Right ventricle myocardium superior (tissue), 1 donor: ENCODE data around the gene RARA. TPM values are rescaled to one million over a fixed set of nuclear protein-coding genes. Genes with fewer than 3 reads are reported as not detected.
"Not testable (repeated sequence)": the region's sequence is repeated elsewhere in the genome, so short reads cannot be mapped to it uniquely, and the experiment has no call there.

ENCODE experiments used
- ATAC-seq: fragments of 200-7000 bp; cut with Tn5 transposase; one replicate; pipeline ENCODE4 v1.9.1; 2020; ENCODE audit warnings: mild to moderate bottlenecking; ENCODE audit not compliant: poor library complexity
- DNase-seq: peaks from one replicate; pipeline ENCODE4 v3.0.0-alpha.2; 2020
- intact Hi-C: fragments of 100-400 bp; cut with DNase I; formaldehyde crosslinking; loops from one replicate; pipeline ENCODE4 v1.11.2; 2022
- total RNA-seq: library from RNA; stranded (reverse); fragmentation: NEBNext Ultra II Directional; extraction: Animal tissue kit (Norgen Biotek cat#: 25700); gene quantifications from one replicate; pipeline ENCODE4 v1.2.1, GENCODE V29; 2021
- donor health status: DM: no; HTN: yes; CAD: no; lungs with severe emphysema.

Gene RARA
- total RNA-seq, 1 donor from 2014 or later = 15.8 TPM

DNA sequence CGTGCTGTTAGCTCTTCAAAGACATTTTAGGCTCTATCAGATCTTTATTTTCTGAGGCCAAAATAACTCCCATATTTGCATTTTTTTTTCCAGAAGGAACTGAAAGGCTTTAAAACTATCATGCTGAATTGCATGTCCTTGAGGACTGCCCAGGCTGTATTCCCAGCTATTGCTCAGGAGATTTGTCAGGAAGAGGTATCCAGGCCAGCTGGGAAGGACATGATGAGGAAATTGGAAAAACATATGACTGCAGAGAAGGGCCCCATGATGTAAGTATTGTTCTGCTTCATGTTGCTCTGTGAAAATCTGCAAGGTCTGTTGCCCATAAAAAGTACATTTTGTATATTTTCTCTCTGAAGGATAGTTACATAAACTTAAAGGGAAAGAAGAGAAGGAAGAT, 15.6 kb upstream of the RARA start:
- intact Hi-C loops = no loop called here
- no peak for DNase-seq
- peak; percentile 78 for ATAC-seq

DNA sequence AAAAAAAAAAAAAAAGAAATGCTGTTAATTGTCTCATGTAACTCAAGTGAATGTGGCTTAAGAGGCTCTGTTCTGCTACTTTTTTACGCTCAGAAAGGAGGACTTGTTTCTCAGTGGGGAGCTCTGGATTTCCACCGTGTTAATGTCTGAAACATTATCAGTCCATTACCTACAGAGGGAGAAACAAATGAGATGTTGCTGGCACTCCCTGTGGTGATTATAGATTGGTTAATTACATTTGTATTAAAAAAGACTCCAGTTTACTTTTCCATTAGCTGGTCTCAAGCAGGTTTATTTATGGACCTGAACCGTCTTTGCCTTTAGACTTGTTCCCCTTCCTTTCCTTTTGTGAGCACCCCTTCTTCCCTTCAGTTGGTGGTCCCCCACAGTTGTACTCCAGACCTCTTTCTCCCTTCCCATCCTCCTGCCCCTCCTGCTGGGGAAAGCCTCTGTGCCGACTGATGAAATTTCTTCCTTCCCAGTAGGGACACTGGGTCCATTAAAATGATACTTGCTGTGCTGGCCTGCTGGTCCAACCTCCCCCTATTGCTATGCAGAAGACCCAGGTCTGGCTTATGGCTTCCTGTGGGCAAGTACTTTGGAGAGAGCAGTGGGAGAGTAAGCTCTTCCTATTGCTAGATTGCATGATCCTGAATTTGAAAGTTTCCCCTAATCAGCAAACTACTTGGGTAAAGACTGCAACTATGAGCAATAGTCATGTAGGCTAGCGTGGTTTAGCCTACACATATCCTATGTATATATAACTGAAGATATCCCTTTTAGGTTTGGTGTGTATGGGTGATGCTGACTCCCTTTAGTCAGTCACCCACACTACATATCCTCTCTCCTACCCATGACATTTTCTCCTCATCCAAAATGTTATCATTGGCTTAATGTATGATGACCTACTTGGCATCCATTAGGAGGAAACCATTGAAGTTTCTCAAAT, 13.2 kb upstream of the RARA start:
- intact Hi-C loops = no loop called here
- ATAC-seq (no peak), DNase-seq (no peak)

DNA sequence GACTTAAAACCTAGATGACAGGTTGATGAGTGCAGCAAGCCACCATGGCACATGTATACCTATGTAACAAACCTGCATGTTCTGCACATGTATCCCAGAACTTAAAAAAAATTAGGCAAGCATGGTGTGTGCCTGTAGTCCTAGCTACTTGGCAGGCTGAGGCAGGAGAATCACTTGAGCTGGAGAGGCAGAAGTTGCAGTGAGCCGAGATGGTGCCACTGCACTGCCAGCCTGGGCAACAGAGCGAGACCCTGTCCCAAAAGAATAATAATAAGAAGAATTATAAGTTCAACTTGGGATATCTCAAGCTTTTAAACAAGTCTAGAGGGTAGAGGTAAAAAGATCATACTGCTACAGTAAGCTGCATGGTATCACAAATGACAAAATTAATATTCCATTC, 11.5 kb upstream of the RARA start:
- no peak for DNase-seq
- intact Hi-C loops = no loop called here
- no peak for ATAC-seq

DNA sequence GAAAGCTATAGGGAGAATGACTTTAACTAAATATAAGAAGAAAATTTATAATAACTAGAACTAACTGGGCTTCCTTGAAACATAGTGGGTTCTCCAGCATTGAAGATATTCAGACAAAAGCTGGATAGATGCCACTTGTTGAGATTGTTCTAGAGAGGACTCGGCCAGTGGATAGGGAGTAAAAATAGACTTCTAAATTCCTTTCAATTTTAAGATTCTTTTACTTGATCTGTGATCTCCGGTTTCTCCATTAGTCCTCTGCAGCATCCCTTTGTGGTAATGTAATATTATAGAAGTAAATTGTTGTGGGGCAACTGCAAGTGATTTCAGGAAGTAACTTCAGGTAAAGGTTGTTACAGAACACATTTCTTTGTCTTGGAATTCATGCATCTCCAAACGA, 10.3 kb upstream of the RARA start:
- ATAC-seq (no peak), DNase-seq (no peak)
- intact Hi-C loops = no loop called here

DNA sequence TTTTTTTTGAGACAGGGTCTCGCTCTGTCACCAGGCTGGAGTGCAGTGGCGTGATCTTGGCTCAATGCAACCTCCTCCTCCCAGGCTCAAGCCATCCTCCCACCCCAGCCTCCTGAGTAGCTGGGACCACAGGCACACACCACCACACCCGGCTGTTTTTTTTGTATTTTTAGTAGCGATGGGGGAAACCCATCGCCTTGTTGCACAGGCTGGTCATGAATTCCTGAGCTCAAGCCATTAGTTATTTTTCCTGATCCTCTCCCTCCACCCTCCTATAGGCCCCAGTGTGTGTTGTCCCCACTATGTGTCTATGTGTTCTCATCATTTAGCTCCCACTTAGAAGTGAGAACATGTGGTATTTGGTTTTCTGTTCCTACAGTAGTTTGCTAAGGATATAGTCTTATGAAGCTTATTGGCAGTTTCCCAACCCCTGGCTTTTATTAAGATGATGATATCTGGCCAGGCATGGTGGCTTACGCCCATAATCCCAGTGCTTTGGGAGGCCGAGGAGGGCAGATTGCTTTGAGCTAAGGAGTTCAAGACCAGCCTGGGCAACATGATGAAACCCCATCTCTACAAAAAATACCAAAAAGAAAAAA, 9.7 kb upstream of the RARA start:
- ATAC-seq, intact Hi-C loops, DNase-seq: not testable (repeated sequence)

DNA sequence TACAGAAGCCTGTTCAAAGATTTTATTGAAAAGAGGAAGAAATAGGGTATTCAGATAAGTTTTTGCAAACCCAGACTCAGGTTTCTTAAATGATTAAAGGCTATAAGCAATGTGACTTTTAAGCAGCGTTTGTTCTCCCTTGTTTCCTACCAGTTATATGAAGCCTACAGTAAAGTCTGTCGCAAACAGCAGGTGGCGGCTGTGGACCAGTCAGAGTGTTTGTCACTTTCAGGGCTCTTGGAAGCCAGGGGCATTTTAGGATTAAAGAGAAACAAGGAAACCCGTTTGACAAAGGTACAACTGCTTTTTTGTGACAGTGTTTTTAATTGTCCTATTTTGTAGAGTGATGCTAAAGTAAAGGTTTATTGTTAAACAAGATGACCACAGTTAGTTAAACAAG, 7.7 kb upstream of the RARA start:
- DNase-seq = no peak
- ATAC-seq = no peak
- intact Hi-C loops = loop anchor here (10.0 kb wide), 1 partner anchor 253 kb away; no protein-coding TSS in a partner anchor

DNA sequence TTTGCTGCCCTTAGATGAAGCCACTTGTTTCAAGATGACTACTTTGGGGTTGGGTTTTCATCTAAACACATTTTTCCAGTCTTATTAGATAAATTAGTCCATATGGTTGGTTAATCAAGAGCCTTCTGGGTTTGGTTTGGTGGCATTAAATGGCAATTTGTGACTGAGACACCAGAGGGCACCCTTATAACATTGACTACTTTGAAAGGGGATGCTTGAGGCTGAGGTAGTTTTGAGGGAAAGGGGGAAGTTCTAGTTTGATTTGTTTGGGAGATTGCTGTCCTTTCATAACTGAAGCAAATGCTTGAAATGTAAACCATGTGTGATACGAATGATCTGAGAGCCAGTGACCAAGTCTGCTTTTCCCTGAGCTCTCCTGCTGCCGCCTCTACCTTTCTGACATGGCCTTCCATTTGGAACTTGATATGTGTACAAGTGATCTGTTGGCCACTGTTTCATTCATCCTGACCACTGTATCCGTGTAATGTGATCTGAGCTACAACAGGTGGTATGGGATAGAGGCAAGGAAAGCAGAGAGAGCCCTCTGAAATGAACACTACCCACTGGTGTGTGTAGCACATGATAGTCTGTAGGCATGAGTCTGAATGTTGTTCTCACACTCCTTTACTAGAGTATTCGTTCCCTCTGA, 5.8 kb upstream of the RARA start:
- ATAC-seq (peak; percentile 74), DNase-seq (no peak)
- intact Hi-C loops = loop anchor here (2.0 to 10.0 kb wide), 2 partner anchors 52 to 252 kb away; no protein-coding TSS in a partner anchor

DNA sequence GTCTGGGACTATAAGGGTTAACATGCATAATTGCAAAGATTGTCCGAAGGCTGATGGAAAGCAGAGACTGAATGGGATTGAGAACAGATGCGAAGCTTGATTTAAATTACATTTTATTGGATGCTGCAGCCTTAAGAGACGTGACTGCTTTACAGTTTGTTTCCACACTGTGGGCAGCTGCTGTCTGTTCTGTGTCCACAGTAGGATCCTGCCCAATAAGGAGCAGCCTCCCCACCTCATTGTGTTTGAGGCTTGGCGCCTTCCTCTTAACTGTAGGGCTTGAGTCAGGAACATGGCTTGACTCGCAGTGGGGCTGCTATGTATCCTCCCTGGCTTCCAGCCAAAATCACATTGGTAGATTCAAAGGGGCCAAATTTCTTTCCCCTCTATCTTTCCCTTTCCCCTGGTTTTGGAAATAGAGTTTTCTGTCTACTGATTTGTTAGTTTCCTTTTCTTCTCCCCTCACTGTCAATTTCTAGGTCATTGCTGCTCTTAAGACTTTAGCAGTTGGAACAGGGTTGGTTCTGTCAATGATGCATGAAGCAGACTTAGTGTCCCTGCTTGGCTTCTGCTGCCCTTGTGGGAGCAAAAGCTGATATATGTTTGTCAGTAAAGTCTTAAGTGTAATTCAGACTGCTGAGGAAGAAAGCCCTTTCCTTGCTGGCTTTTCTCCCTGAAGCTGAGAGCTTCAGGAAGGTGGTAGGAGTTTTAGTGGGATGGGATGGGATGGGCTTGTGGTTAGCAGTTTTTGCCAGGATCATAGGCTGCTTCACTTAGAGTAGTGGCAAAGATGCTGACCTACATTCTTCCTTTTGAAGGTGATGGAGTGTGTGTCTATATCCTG, 5.0 kb upstream of the RARA start:
- ATAC-seq (peak; percentile 28), DNase-seq (no peak)
- intact Hi-C loops = loop anchor here (2.0 to 10.0 kb wide), 2 partner anchors 51 to 251 kb away; no protein-coding TSS in a partner anchor

DNA sequence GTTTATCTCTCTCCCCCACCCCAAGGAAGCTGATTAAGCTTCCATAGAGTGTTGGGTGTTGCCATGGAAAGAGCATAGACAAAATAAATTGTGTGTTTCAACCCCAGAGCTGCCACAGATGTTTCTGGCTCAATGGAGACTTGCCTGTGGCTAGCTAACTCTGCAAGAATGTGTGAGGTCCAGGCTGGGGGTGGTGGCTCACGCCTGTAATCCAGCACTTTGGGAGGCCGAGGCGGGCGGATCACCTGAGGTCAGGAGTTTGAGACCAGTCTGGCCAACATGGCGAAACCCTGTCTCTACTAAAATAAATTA, 4.5 kb upstream of the RARA start:
- intact Hi-C loops = loop anchor here (10.0 kb wide), 1 partner anchor 250 kb away; no protein-coding TSS in a partner anchor
- not testable (repeated sequence) for DNase-seq, ATAC-seq

DNA sequence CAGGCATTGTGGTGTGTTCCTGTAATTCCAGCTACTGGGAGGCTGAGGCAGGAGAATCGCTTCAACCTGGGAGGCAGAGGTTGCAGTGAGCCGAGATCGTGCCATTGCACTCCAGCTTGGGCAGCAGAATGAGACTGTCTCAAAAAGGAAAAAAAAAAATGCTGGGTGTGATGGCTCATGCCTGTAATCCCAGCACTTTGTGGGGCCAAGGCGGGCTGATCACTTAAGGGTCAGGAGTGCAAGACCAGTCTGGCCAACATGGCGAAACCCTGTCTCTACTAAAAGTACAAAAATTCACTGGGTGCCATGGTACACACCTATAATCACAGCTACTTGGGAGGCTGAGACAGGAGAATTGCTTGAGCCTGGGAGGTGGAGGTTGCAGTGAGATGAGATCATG, 4.1 kb upstream of the RARA start:
- intact Hi-C loops = loop anchor here (10.0 kb wide), 1 partner anchor 250 kb away; no protein-coding TSS in a partner anchor
- not testable (repeated sequence) for DNase-seq, ATAC-seq

DNA sequence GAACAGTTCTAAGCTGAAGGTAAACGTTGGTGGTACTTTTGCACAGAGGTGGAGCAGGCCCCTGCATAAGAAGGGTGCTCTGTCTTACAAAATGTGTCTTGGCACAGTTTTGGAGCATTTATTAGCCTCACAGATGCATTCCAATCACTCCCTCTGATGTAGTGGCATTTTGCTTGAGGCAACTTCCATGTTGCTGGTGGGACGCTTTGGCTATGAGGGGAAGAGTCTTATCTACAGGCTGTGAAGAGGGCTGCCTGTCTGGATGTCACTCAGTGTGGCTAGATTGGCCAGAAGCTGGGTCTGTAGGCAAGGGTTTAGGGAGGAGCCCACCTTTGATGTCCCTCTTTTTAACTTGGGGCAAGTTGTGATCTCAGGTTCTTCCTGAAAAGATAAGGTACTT, 2.6 kb upstream of the RARA start:
- DNase-seq = no peak
- ATAC-seq = no peak
- intact Hi-C loops = loop anchor here (10.0 kb wide), 1 partner anchor 248 kb away; no protein-coding TSS in a partner anchor

DNA sequence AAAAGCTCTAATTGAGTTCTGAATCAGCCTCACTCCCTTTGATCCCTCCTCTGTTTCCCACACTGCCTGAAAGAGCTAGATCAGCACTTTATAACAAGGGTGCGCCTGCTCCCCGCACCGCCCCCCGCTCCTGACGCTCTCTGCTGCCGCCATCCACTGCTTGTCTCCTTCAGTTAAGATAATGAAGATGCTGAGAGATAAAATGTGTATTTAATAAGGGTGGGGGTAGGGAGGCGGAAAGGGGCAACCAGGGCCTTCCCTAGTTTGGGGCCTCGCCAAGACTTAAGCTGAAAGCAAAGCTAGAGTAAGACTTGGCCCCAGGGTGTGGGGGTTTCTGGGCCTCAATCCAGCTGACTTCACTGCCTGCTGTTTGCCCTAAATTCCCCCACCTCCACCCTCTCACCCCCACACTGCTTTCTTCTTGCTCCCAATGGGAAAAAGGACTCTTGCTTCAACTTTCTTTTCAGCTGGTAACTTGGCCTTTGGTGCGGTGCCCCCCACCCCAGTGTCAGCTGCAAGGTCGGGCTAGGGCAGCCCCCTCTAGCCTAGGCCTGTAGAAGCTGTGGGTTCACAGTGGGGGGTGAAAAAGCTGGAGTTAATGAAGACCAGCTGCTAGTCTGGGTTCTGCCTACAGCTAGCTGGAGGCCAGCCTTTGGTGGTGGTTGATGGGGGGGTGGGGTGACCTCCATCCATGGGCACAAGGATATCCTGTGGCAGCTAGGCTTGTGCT, 1.8 kb upstream of the RARA start:
- ATAC-seq = no peak
- DNase-seq = no peak
- intact Hi-C loops = loop anchor here (10.0 kb wide), 1 partner anchor 248 kb away; no protein-coding TSS in a partner anchor

DNA sequence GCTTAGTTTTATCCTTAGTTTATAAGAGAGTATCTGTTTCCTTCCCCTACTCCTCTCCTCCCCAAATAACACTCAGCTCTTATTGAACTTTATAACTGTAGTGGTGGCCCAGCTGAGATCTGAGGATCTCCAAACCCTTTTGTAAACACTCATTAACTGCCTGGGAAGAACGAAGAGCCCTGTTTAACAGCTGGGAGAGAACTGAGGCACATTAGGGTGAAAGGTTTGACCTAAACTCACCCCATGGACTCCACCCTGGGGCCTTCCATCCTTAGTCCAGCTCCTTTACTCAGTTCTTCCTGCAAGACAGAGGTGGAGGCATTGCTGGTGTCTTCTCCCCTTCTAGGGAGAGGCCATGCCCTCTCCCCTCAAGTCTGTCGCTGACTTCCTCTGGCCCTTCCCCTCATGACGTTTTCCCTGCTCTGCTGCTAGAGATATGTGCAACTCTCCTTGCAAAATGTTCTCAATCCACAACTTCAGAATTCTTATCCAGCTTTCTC, 1.2 kb upstream of the RARA start:
- no peak for ATAC-seq
- no peak for DNase-seq
- intact Hi-C loops = loop anchor here (10.0 kb wide), 1 partner anchor 247 kb away; no protein-coding TSS in a partner anchor

DNA sequence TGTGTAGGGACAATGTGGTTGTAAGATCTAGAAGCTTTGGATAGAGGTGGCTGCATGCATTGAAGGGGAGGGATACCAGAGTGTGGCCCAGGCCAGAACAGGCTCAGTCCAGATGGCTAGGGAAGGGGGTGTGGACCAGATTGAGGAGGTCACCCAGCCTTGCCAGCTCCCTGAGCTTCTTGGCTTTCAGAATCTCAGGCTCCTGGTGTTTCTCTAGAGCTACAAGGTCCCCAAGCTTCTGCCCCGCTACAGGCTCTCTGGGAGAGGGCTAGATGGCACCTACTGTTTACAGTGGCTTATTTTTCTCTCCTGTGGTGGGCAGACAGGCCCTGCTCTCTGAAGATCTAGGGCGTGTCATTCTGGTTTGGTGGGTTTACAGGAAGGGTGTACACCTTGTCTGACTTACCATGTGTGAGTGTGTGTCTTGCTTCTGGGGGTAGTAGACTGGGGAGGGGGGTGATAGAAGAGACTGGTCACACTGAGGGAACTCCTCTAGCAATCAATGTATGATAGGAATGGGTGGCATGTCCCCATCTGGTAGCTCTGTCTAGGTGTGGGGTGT, 1.1 kb downstream of the RARA start:
- DNase-seq = no peak
- intact Hi-C loops = loop anchor here (10.0 kb wide), 1 partner anchor 245 kb away; no protein-coding TSS in a partner anchor
- no peak for ATAC-seq

DNA sequence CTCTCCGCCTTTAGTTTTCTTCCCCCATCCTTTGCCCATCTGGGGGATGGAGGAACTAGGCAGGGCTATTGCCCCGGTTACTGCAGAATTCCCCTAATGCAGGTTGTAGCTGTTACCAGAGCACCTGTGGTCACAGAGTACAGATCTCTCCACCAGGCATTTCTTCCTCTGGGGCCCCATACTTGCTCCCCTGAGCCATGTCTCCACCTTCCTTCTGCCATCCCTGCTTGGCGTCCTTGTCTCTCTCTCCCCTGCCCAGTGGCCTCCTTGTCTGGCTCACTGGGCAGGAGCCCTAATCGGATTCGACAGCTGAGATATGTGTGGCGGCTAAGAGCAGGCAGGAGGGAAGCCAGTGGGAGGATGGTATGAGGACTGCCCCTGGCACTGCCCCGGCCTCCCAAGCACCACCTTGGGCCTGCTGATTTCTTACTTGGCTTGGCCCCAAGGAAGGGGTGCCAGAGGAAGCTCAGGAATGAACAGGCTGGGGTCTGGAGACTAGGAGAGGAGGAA, 2.0 kb downstream of the RARA start:
- no peak for DNase-seq
- intact Hi-C loops = no loop called here
- ATAC-seq = peak; percentile 66

DNA sequence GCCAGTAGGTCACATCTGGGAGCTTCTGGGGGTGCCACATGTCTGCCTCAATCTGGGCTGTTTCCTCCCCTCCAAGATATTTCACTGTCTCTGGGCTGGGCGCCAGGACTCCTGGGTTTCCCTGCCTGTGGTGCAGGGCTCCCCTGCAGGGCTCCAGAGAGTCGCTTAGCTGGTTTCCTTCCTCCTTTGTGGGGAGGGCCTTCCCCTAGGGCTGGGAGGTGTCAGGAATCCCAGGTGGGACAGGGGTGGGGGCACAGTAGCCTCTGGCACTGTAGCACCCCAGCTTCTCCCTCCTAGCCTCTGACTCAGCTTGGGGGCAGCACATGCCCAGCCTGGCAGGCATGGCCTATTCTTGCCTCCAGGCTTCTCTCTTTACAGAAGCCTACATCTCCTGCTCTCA, 2.6 kb downstream of the RARA start:
- peak; percentile 81 for DNase-seq
- ATAC-seq = peak; percentile 24
- intact Hi-C loops = no loop called here

DNA sequence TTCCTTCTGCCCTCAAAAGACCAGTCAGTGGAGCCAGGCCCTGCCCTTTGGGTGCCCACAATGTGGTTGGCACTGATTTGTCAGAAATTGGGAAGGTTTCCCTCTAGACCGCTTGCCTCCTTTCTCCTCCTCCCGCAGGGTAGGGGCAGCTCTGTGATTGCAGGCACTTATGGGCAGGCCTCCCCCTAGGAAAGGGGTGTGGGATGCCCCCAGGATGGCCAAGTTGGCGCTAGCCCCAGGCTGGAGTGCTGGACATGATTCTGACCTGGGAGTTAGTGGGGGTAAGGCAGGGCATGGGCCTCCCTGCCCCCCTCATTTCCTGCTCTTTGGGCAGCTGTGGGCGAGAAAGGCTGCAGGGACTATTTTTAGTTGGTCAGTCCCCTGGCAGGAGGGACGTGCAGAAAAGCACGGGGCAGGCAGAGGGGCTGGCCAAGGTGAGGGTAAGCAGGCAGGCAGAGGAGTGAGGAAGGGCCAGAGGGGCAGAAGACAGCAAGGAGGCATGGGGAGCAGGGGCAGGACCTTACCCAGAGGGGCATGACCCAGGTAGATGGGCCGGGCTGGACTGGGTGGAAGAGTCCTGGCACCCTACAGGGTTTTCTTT, 3.3 kb downstream of the RARA start:
- intact Hi-C loops = no loop called here
- no peak for DNase-seq

More for the DNA sequence above, 3.3 kb downstream of the RARA start:
- peak; percentile 60 for ATAC-seq
